ENCODE results near the gene SLC39A7.

SLC39A7 gene

GRCh38 chr6:33192105-33192646 lies 8.5 kb upstream of the SLC39A7 start, which contains the start of gene COL11A2:
Gene COL11A2 (minus strand): TSS chr6:33192467. CDS start chr6:33192240, 227 bp downstream.
- DNase-seq, result no peak

DNA sequence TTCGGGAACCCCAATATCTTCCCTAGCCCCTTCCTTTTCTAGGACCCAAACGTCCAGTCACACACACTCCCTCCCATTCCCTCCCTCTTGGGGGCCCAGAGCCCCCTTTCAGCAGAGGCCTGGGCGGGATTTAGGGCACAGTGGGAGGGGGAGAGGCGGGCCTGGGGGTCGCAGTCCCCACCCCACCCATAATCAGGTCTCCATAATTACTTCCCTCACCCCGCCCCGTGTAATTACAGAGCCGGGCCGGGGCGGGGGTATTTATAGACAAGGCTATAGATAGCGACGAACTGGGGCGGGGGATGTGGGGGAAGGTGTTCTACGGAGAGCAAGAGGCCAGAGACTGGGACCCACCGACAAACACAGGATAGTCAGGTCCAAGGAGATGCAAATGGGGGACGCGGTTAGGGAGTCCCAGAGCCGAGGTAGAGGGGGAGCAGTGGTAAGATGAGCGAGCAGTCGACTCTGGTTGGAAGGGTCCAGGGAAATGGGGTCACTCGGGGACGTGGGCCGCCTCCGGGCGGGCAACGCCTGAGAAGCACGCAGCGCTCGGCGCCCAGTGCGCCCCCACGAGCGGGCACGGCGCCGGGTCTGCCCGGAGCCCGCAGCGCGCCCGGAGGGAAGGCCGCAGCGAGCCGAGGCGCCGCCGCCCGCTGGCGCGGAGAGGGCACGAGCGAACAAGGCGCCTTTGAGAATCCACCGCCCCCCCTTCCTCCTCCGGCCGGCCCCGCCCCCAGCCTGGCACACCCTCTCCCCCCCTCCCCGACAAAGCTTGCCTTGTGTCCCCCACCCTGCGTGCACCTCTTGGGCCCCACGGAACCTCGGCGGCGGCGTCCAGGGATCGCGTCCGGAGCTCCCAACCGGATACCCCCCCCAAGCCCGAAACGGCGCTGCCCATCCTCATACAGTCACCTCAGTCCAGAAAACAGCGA lies 7.7 kb upstream of the SLC39A7 start:
- DNase-seq, result no peak

- DNase-seq, result no peak
These were observed 7.0 kb upstream of the SLC39A7 start for GRCh38 chr6:33193619-33194018.

DNA sequence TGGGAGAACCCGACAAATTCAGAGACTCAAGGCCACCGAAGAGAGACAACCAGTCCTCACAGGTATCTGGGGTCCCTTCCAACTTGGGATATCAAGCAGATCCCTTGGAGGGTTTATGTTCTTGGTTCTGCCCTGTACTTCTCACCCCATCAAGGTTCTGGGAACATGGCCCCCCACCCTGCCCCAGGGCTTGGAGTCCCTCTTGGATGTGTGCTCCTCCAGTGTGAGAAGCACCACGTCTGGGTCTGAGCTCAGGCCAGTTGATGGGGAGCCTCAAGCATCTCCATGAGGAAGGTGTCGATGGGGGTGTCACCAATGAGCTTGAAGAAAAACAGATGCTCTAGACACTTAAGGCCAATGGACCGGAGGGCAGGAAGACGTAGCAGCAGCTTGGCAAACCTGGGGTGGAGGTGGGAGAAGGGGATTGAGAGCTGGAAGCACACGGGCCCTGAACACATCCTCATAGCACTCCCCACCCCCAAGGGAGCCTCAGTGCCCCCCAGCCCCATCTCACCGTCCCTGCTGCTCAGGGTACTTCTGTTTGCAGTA lies 6.2 kb upstream of the SLC39A7 start:
- DNase-seq, result no peak

DNA sequence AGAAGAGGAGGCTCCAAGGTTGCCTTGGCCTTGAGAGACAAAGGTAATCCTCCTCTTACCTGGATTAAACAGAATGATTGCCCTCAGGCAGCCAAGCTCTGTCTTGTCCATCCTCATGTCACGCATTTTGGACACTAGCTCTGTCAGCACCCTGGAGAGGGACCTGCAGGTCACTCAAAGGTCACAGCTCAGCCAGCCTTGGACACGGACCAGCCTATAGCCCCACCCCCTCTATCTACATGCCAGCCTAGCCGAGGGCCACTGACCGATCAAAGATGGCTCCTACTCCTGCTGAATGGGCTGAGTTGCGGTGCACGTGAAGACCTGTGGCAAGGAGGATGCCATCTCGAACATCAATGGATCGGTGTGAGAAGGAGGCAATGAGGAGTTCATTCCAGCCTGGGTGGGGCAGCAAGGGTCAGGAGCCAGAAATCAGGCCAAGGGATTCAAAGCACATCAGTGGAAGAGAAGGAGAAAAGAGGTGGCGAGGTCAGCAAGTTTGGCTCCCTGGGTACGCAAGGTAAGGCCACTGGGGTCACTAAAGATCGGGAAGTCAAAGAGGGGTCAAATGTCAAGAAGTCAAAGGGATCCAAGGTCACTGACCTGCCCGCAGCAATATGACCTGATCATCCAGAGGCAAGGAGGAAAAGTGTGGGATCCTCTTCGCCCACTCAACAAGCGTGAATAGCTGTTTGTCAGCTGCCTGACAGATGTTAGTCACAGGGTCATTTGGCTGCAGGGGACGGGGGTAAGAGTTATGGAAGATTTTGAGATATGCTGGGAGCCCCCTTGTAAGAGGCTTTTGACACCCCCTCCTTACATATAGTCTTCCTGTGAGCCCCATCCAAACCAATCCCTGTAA lies 5.1 kb upstream of the SLC39A7 start:
- DNase-seq, result no peak

GRCh38 chr6:33197431-33198048 lies 3.1 kb upstream of the SLC39A7 start:
- DNase-seq, result peak; percentile 22

DNA sequence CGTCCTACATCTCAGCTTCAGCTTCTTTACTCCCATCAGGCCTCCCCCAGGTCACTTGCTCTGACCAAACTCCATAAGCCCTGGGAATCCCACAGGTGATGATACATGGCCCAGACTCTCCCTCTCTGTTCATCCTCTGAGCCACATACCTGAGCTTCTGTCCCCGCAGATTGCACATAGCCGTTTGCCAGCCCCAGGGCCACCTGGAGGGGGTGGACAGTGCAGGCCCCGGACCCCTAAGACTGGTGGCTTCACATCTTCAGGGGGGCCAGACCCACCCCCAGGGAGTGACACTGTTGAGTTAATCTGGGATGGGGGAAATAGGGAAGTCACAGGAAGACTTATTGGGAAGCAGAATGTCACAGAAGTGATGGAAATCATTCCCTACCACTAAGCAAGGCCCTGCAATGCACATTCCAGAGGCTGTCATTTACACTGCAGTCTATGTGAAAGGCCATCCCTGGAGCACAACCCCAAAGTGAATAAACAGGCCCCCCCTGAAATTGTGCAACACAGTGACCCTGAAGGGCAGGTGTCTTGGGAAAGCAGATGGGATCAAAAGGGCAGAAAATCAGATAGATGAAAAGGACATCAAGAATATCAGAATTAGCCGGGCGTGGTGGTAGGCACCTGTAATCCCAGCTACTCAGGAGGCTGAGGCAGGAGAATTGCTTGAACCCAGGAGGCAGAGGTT lies 2.4 kb upstream of the SLC39A7 start:
- DNase-seq, result no peak

DNA sequence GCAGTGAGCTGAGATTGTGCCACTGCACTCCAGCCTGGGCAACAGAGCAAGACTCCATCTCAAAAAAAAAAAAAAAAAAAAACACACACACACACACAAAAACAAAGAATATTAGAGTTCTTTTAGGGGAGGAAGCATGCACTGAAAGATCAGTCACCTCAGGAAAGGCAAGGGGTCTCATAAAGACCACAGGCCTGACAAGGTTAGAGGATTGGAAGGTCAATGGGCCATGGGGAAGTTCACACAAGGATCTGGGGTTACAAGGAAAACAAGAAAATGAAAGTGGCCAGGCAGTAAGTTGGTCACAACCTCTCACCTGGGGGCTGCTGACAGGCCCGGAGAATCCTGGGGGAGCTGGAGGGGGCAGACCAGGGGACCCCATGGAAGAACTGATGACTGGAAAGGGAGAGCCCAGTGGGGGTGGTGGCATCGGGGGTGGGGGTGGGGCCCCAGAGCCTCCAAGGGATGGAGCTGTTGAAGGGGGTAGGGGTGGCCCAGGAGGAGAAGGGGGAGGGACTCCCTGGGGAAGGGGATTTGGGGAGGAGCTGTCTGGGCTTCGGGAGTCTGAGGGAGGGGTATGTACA lies 1.7 kb upstream of the SLC39A7 start:
- no peak for DNase-seq

- peak; percentile 63 for DNase-seq
These were observed 914 bp upstream of the SLC39A7 start for GRCh38 chr6:33199687-33200218.

GRCh38 chr6:33201147-33201545 lies 479 bp downstream of the SLC39A7 start:
- no peak for DNase-seq

GRCh38 chr6:33201935-33202334 lies 1.3 kb downstream of the SLC39A7 start:
- no peak for DNase-seq

GRCh38 chr6:33202799-33203198 lies 2.1 kb downstream of the SLC39A7 start:
- no peak for DNase-seq

DNA sequence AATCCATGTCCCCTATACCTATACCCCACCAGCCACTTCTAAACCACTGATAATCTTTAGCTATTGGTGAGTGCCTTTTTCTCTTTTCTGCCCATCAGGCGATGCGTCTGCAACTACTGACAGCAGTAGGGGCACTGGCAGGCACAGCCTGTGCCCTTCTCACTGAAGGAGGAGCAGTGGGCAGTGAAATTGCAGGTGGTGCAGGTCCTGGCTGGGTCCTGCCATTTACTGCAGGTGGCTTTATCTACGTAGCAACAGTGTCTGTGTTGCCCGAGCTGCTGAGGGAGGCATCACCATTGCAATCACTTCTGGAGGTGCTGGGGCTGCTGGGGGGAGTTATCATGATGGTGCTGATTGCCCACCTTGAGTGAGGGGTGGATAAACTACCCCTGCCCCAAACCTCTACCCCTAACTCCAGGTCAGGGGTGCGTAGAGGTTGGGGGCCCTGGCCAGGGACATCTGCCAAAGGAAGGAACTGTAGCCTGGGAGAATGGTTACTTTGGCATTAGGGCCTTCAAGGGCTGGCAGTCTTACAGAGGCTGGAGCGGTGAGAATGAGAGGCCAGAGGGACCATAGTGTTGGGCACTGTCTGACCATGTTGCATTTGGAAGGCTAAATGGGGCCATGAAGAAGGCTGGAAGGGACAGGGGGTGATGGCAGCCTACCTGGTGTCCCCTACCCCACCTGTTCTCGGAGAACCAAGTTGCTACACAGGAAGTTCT lies 2.9 kb downstream of the SLC39A7 start:
- DNase-seq, result no peak

- no peak for DNase-seq
These were observed 3.4 kb downstream of the SLC39A7 start for GRCh38 chr6:33204165-33204414.

GRCh38 chr6:33204415-33205190 lies 3.9 kb downstream of the SLC39A7 start, which contains the start of gene HSD17B8:
Gene HSD17B8 (plus strand): TSS chr6:33204655. CDS start chr6:33204669, 14 bp downstream.
- peak; percentile 72 for DNase-seq

GRCh38 chr6:33205191-33206026 lies 4.7 kb downstream of the SLC39A7 start:
- no peak for DNase-seq

- no peak for DNase-seq
These were observed 5.6 kb downstream of the SLC39A7 start for GRCh38 chr6:33206027-33206863.

Data from DMS79 (cell line).